ENCODE results near the gene KCNJ9.
"Not testable (repeated sequence)": the region's sequence is repeated elsewhere in the genome, so short reads cannot be mapped to it uniquely, and the experiment has no call there.

The KCNJ9 gene

DNA sequence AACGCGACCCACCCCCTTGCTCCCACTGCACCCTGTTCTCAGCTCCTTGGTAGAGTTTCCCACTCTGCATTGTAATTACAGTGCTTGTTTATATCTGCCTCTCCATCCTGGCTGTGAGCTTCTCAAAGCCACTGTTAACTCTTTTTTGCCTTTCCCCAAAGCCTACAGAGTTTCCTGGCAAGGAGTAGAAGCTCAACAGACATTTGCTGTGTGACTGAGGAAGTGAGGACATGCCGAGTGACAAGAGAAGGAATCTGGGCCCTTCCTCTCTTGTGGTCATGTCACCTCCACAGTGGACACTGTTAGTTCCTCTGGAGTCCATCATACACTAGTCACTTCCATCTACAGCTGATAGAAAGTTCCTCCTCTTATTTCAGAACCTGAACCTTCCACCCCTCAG lies 23.1 kb downstream of the KCNJ9 start:
- peak; percentile 36 for DNase-seq

DNA sequence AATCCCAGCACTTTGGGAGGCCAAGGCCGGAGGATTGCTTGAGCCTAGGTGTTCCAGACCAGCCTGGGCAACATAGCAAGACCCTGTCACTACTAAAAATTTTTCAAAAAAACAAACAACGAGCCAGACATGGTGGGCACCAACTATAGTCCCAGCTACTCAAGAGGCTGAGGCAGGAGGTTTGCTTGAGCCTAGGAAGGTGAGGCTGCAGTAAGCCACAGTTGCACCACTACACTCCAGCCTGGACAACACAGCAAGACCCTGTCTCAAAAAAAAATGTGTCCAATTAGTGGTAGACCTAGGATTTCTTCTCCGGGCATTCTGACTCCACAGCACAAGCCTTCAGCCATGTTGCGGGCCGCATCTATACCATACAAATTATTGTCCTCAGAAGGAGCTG lies 23.8 kb downstream of the KCNJ9 start:
- no peak for DNase-seq

DNA sequence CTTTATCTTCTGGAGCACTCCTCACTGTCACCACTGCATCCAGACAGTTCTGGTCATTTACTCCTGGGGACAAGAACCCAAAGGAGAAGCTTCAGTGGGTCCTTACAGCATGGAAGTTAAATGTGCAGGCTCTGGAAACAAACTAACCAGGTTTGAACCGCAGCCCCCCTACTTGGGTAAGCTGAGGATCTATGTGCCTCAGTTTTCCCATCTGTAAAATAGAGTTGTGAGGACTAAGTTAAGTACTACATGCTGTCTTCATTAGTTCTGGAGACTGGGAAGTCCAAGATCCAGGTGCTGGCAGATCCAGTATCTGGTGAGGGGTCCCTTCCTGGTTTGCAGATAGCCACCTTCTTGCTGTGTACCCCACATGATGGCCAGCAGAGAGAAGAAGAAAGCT lies 26.2 kb downstream of the KCNJ9 start:
- no peak for DNase-seq

DNA sequence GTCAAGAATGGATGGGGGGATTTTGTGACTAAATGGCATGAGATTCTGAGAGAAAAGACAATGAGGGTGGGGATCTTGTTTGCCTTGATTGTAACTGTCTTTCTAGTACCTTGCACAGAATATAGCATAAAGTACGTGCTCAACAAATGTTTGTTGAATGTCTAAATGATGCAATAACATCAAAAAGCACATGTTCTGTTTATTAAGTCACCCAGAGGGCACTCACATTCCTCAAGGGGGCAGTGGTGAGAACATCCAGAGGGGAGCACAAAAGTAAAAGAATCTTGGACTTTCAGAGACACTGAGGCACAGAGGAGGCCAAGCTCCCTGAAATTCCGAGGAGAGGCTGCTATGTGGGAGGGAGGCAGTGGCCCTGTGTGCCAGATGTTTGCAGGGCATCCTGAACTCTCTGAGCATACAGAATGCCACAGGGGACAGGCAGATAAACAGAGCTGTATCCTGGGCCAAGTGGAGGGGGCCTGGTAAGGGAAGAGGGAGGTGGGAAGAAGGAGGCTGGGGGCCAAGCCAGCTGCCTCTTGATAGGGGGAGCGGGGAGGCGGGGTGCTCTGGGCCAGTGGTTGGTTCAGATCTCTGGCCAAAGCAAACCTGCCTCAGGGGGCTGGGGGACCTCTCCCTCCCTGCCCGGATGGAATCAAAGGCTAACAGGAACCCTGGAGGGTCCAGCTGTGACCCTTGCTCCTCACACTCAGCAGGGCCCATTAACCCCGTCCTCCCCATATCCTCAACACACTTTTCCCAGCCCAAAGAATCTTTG lies 27.7 kb downstream of the KCNJ9 start:
- peak; percentile 31 for DNase-seq

DNA sequence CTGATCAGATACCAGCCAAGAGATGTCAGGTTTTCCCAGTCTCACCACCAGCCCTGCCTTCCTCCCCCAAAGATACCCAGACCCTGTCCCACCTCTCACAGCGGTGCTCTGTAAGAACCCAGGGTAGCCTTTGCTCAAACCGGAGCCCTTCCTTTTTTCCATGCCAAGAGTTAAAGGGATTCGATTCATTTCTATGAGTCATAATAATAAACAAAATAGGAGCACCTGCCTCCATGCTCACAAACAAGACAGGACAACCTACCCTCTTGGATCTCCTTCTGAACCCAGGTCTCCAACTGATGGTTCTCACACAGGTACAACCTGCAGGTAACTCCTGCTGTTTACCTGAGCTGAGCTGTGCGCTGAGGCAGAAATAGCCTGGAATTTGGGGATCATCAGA lies 28.3 kb downstream of the KCNJ9 start:
- DNase-seq, result no peak

DNA sequence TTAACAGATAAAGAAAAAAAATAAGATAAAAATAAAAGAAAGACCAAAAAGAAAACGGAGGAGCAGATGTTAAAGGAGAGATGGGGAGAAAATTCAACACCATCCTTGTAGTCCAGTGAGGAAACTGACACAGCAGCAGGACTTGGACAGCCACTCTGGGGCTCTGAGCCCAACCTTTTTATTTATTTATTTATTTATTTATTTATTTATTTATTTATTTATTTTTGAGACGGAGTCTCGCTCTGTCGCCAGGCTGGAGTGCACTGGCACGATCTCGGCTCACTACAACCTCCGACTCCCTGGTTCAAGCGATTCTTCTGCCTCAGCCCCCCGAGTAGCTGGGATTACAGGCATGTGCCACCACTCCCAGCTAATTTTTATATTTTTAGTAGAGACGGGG lies 30.1 kb downstream of the KCNJ9 start:
- not testable (repeated sequence) for DNase-seq

DNA sequence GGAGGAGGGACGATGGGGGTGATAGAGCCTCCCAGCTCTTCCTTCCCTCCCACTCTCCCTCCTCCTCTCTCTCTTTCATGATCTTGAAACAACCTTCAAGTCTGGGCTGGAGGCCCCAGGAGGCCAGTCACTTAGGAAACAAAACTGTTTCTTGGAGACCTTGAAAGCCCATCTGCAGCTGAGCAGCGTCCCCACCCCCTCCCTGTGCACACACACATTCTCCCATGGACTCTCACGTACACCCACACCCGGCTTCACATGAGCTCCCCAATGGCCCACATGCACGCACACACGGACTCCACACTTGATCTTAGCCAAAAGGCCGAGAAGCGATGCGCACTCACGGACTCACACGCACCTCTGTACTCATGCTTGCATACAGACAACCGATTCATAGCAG lies 31.0 kb downstream of the KCNJ9 start:
- no peak for DNase-seq

DNA sequence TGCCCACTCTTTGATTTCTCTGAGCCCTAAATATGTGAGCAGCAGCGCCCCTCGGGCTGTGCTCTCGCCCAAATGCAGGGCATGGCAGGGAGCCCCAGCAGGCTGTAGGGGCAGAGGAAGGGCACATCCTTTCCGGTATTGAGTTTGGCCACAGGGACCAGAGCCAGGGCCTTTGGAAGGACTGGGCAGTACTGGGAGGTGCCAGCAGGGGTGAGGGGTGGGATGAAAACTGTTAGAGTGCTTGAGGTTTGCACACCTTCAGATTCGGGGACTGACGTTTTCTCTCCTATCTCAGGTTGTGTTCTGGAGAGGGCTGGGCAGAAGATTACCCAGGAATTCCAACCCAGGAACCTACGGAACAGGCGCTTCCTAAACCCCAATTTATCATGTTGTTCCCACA lies 32.1 kb downstream of the KCNJ9 start:
- DNase-seq, result no peak

DNA sequence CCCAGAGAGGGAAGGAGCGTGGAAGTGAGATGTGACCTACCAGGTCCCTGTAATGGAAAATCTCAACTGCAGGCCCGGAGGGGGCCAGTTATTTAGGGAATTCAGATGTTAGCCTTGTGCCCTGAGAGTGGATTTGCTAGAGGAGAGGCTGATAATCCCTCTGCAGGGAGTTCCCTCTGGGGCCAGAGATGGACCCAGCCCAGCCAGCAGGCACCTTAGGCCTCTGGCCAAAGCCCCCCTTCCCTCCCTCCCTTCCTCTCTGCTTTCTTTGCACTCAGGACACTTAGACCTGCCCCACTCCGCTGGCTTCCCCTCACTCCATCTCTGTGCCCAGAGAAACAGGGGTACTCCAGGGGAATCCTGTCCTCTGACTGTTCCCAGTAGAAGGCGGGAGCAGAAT lies 32.7 kb downstream of the KCNJ9 start:
- no peak for DNase-seq

DNA sequence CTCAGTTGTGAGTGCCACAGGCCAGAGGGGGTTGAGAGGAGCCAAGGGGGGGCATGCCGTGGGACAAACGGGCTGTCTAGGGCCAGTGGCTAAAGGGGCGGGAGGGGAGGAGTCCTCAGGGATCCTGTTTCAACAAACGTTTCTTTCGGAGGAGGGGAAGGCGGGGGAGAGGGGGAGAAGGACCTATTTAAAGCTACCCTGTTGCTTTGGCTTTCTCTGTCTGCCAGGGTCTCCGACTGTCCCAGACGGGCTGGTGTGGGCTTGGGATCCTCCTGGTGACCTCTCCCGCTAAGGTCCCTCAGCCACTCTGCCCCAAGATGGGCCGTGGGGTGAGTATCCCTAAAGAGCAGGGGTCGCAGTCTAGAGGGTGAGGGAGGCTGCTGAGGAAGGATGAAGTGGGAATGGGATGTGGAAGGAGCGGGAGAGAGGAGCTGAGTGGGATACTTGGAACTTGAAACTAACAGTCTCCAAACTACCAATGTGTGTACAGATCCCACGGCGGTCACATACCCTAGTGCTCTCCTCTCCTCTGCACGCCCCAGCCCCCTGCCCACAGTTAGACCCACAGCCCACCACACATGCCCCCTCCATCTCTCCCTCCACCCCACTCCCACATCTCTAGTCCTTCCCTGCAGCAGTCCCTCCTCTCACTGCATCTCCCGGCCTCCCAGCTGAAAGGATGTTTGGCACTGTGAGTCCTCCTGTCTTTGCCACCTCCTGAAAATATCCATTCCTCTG lies 34.4 kb downstream of the KCNJ9 start, which contains the start of gene ATP1A2:
TSS of gene ATP1A2 (plus strand) at position 215 of the 738 bp plus-strand sequence. CDS start at position 318, 103 bp downstream.
- DNase-seq, result no peak

DNA sequence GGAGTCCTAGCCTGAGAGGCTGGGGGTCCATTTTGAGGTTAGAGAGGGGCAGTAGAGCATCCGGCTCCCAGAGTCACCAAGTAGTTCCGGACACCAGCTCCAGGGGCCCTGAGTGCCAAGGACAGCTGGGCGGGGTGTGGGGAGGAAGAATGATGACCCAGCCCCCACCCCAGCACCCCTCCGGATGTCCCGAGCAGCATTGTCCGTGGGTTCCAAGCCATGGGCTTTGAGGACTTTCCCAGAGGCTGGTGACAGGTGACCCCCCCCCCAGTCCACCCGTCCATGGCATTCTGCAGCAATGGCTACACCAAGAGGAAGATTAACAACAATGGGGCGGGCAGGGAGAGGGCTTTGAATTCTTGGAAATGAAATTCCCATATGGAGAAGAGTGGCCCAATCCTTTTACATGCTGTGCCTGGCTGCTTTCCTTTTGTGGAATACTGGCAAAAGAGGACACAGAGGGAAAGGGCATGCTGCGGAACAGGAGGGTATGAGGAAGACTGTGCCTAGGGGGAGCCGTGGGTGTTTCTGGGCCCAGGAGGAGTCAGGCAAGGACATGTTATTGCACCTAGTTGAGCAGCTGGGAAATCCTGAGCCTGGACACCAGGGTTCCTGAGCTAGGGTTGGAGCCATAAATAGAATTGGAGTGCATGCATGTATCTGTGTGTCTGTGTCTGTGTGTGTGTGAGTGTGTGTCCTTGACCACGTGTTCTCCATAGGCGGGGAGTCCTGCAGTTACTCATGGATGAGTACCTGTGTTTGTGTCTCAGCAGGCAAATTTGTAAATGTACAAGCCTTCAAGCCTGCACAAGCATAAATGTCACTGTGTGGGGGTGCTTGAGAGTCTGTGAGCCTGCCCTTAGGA lies 35.2 kb downstream of the KCNJ9 start:
- no peak for DNase-seq

DNA sequence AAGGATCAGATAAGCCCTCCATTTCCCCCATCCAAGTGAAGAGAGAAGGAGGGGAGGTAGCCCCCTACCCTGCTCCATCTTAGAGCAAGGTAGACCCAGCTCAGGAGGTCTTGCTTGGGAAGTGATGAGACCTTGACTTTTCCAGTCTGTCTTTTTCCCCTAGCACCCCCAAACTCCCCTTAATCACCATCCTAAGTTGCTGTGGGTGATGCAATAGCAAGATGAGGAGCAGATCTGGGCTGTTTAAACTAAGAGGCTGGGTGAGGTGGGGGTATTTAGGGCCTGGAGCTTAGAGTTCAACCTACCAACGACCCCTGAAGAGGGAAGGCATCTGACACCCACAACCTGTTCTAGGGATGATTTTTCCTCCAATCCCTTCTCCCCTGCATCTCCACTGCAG lies 36.0 kb downstream of the KCNJ9 start:
- no peak for DNase-seq

DNA sequence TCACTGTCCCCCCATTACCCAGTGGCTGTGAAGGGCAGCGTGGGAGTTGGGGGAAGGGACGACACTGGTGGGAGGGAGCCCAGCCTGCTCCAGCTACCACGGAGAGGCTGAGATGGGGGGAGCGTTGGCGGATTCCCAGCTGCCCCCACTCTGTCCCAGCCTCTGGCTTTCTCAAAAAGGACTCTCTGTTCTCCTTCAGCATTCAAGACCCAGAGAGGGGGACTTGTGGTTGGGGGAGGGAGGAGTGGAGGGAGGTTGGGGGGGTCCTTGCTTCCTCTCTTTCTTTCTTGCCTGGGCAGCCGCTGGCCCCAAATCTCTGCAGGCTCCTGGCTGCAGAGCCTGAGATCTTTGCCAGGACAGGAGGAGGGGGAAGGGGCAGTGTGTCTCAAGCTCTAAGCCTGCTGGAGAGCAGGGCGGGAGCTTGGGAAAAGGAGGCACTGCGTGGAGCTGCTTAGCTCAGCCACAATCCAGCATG lies 36.4 kb downstream of the KCNJ9 start:
- DNase-seq, result no peak

DNA sequence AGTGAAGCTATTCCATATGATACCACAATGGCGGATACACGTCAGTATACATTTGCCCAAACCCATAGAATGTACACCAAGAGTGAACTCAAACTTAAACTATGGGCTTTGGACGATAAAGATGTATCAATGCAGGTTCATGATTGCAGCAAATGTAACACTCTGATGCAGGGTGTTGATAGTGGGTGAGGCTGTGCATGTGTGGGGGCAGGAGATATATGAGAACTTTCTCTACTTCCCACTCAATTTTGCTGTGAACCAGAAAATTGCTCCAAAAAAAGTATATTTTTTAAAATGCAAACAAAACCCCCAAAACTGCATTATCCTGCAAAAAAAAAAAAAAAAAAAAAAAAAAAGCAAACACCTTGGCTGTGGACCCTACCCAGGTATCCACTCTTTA lies 37.6 kb downstream of the KCNJ9 start:
- no peak for DNase-seq

DNA sequence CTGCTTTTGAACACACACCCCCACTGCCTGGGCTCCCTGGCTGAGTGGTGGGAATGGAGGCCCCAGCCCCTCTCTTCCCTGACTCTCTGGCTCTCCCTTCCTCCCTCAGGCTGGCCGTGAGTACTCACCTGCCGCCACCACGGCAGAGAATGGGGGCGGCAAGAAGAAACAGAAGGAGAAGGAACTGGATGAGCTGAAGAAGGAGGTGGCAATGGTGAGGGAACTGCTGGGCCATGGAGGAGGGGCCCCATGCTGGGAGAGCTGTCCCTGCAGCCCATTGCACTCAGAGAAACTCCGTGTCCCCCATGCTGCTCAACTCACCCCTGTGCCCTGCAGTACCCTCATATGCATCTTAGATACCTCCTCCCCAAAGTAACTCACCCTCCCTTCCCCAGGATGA lies 39.5 kb downstream of the KCNJ9 start:
- DNase-seq, result no peak

DNA sequence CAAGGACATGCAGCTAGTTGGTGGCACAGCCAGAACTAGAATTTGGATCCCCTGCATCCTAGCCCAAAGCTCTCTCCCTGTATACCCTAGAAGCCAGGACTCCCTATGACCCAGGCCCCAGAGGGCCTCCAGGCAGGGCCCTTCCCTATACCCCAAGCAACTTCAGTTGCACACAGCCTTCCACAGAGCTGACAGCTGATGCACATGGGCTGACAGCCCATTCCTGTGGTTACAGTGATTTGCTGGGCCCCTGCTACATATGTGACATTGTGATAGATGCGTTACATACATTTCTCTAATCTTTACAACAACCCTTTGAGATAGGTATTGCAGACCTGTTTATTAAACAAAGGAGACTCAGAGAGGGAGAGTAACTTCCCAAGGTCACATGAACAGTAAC lies 40.0 kb downstream of the KCNJ9 start:
- no peak for DNase-seq

DNA sequence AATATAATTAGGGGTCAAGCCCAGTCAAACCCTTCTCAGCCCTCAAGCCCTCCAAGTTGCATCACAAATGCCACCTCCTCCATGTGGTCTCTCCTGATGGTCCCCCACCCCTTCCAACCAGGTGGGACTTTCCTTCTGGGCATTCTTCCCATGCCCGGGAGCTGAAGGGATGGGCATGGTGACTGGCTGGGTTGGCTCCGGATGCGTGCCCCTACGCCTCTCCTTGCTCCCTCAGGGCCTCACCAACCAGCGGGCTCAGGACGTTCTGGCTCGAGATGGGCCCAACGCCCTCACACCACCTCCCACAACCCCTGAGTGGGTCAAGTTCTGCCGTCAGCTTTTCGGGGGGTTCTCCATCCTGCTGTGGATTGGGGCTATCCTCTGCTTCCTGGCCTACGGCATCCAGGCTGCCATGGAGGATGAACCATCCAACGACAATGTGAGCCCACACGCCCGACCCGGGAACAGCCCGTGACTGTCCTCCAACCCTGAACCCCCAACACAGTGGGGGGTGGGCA lies 41.7 kb downstream of the KCNJ9 start:
- no peak for DNase-seq

DNA sequence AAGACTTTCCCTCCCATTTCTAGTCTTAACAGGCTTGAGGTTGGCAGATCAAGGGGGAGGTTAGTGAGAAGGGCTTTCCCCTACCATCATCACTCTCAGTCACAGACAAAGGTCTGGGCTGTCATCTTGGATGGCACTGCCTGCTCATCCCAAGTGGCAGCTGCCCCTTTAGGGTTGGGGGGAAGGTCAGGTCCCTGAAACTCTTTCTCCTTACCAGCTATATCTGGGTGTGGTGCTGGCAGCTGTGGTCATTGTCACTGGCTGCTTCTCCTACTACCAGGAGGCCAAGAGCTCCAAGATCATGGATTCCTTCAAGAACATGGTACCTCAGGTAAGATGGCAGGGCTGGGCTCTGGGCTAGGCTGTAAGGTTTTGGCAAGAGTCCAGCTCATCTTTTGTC lies 42.4 kb downstream of the KCNJ9 start:
- DNase-seq, result no peak

DNA sequence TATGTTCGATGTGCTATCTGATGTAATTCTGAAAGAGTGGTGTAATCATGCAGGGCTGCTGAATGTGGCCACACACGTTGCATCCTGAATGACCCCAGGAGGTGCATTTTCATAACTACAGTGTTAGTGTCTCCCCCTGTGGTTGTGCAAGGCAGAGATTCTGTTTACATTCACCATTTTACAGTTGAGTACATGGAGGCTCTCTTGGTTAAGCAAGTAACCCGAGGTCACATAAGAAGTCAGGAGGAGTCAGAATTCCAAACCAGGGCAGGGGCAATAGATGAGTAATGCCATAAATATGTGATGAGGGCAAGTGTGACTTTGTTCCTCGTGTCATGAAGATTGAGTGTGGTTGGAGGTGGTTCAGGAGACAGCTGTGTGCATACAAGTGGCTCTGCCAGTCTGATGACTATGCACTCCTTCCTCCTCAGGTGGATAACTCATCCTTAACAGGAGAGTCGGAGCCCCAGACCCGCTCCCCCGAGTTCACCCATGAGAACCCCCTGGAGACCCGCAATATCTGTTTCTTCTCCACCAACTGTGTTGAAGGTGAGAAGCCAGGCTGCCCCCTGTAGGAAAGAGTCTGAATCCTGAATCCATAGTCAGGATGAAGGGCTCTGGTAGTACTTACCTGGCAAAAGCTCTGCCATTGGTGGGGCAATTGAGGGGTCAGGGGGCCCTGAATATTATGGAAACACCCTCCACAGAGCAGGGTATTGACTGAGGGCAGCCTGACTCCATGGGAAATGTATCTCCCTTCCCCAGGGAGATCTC lies 43.6 kb downstream of the KCNJ9 start:
- no peak for DNase-seq

DNA sequence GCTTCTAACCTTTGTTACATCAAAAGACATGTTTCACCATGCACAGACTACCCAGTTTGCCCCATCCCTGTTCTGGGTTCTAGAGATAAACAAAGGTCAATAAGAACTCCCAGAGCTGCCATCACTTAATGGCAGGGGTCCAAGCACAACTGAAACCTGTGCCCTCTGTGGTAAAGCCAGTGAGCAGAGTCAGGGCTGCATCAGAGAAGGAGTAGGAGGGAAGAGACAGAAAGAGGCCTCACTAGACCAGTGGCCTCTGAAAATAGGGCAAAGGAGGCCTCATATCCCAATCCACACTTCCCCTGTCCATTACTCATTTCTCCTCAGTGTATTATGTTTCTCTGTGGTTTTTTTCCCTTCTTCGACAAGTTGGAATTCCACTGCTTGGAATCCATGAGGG lies 44.4 kb downstream of the KCNJ9 start:
- no peak for DNase-seq

DNA sequence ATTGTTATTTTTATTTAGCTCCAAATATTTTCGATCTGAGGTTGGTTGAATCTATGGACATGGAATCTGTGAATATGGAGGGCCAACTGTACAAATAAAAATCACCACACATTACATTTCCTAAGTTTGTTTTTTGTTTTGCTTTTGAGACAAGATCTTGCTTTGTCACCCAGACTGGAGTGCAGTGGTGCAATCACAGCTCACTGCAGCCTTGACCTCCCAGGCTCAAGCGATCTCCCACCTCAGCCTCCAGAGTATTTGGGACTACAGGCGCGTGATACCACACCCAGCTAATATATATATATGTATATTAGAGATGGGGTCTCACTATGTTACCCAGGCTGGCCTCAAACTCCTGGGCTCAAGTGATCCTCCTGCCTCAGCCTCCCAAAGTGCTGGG lies 45.0 kb downstream of the KCNJ9 start:
- not testable (repeated sequence) for DNase-seq

DNA sequence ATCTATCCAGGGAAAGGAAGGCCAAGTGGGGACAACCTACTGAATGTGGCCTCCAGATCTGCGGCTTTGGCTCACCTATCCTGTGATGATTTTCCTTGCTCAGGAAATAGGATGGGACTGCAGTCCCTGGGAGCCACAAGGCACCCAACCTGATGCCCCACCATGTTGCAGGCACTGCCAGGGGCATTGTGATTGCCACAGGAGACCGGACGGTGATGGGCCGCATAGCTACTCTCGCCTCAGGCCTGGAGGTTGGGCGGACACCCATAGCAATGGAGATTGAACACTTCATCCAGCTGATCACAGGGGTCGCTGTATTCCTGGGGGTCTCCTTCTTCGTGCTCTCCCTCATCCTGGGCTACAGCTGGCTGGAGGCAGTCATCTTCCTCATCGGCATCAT lies 46.0 kb downstream of the KCNJ9 start:
- no peak for DNase-seq
